Stimulated activated CD4-positive, alpha-beta T cell treated with anti-CD3 and anti-CD28 coated beads, Interleukin-4, amount 100 ng/mL, for 24 hours (primary cell): ENCODE results near the gene MARS1.

ENCODE experiments used
- DNase-seq: peaks from one replicate; pipeline ENCODE4 v3.0.0-alpha.2; 2020

The MARS1 gene

GRCh38 chr12:57518920-57519795, 31.3 kb downstream of the MARS1 start:
- peak; percentile 29 for DNase-seq

- peak; percentile 27 for DNase-seq
Observed at GRCh38 chr12:57519796-57520052, 31.9 kb downstream of the MARS1 start.

DNA sequence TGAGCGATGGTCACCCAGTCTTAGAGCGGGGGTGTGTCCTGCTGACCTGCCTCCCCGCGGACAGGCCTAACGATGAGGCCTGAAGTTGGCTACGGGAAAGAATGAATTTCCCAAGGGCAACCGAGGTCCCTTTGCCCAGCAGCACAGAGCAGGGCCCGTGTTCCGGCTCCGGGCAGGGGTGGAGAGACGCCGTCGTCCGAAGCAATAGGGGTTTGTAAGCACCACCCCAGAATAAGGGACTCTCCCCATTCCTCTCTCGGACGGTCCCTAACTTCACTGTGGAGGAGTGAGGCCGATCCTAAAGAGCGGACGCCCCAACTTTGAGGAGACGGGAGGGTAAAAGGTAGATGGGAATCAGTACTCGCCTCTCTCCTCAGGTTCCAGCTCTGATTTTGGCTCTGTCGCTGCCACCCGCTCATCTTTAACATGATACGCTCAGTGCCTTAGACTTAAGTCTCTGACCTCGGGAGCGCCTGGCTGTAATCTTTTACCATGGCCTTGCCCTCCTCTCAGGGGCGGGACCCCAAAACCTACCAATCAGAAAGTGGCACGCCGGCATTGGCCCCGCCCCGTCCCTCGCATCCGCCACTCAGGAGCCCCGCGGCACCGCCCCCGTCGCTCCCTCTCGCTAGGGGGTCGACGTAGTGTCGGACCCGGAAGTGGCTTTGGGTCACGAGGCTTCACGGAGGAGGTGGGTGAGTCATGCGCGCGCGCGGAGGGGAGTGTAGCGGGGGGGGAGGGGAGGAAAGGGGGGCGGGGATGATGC, 32.4 kb downstream of the MARS1 start, which contains the start of gene DDIT3:
DDIT3 (minus strand) TSS at position 462 of the 766 bp plus-strand sequence. CDS start 3,108 bp downstream, outside the sequence.
- DNase-seq: peak; percentile 100

DNA sequence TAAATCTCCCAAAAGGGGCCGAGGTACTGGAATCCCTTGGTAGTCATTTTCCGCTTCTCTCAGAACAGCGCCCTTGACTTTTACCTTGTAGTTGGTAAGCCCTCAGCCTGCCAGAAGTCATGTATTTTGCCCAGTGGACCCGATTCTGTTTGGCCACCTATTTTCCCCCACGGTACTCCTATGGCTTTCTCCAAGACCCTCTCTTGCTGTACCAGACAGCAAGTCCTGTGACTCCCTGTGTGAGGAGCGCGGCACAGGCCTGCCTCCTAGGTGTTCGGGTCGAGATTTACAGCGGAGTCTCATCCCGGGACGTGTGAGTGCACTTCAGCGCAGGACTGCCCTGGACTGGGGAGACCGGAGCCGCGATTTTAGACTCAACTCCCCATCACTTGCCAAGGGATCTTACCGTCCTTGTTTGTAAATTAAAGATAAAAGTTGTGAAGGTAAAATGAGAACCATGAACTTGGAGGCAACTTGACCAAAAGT, 33.7 kb downstream of the MARS1 start:
- no peak for DNase-seq

DNA sequence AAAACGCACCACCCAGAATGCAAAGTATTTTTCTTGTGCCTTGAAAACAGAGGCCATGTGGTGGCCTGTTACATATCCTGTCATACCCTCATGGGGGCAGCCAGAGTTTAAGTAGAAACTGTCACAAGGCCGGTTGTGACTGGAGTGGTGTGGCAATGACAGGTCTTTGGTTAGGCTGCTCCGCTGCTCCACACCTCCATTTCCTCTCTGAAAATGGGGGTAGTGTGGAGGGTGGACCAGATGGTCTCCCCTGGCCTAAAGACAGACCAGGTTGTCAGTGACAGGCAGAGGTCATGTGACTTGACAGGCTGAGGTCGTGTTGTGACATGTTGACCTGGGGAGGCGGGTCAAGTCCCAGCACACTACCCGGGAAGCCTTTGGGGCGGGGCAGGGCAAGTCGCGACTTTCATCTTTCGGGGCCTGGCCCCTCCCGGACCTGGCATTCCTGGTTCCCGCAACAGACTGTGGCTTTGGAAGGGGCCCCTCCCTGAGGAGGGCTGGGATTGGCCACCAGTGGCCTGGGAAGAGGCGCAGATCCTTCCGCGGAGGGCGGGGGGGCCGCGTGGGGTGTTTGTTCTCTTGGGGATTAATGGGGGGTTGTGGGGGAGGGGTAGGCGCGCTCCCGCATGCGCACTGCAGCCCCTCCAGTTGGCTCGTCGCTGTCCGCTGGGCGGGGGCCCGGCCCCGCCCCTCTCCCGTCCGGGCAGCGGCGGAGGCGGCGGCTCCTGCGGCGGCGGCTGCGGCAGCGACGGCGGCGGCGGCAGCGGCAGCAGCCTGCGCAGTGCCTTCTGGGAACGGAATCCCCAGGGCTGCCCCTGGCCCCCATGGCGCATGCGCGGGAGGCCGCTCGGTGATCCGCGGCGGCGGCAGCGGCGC, 34.4 kb downstream of the MARS1 start, which contains the start of gene MBD6:
MBD6 (plus strand) TSS at position 814 of the 876 bp plus-strand sequence. CDS start 1,480 bp downstream, outside the sequence.
- peak; percentile 90 for DNase-seq

DNA sequence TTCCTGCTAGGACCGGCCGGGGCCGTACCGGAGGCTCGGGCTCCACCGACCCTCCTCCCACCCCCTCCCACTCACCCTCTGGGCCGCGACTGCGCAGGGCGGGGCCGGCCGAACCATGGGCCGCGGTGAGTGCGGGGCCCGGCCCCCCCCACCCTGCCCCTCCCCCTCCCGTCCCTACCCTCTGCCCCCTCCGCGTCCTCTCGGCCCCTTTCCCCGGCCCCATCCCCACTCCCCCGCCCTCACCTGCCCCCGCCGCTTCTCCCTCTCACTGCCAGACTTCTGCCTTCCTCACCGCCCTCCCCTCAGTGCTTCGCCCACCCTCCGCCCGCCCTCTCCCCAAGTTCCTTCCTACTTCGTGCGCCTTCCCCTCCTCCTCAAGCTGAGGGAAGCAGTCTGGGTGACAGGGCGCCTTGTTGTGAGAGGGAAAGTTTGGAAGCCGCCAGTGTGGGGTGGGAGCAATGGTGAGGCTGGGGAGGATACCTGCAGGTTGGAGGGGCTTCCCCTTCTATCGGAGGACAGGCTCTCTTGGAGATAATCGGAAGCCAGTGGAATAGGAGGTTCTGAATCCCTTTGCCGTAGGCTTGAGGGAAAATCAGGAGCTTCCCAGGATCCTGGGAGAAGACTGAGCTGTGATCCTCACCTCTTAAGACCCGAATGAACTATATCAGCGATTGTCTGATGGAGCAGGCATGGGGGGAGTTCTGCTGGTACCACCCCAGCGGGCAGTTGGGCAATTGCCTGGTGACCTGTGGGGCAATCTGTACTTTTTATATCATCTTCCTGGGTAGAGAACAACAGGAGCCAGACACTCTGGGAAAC, 35.2 kb downstream of the MARS1 start:
- peak; percentile 42 for DNase-seq

DNA sequence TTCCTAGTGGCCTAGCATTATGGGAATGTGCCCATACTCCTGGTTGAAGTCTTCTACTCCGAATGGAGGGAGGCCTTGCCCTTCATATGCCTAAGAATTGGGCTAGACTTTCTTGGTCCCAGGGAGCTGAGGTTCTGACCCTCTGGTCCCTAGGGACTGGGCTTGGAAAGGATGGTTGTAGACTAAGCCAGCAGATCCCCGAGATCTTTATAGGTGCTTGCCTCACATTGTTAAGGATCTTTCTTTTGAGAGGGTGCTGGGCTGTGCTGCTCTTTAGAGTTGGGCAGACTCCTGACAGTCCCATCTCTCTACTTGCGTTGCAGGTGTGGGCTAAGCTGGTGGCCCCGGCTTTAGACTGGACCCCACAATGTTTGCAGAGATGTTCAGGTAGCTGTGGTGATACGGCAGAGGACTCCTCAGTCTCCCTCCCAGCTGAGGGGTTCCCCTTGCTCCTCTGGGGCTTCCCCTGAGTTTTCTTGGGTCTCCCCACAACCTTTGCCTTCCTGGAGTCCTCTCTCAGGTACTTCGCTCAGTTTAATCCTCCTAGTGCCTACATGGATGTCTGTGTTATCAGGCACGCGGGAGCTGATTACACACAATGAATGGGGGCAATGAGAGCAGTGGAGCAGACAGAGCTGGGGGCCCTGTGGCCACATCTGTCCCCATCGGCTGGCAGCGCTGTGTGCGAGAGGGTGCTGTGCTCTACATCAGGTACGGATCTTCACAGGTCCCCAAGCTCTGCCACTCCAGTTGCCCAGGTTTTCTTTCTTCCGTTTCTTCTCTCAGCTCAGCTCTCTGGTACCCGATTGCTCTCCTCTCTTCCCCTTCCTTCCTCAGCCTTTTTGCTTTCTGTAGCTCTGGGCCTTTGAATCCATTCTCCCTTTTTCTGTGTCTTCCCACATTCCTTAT, 36.1 kb downstream of the MARS1 start:
- no peak for DNase-seq

DNA sequence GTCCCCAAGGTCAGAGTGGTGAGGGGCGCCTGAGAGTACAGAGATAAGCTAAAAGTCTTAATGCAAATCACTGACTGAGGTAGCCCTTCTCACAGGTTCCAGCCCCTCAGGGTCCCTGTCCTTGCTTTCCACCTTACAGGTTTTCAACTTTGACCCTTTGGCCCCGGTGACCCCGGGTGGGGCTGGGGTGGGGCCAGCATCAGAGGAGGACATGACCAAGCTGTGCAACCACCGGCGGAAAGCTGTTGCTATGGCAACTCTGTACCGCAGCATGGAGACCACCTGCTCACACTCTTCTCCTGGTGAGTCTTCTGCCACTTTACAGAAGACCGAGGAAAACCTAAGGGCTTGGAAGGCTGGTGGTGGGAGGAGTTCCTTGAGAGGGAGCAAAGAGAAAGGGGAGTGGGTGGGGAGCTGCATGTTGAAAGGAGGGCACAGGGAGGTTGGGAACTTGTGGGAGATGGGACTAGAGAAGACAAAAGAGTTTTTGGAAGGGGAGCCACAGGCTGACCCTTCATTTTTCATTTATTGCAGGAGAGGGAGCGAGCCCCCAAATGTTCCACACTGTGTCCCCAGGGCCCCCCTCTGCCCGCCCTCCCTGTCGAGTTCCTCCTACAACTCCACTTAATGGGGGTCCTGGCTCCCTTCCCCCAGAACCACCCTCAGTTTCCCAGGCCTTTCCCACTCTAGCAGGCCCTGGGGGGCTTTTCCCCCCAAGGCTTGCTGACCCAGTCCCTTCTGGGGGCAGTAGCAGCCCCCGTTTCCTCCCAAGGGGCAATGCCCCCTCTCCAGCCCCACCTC, 37.1 kb downstream of the MARS1 start:
- DNase-seq: no peak

GRCh38 chr12:57525615-57526383, 37.9 kb downstream of the MARS1 start:
- DNase-seq: no peak

- no peak for DNase-seq
Observed at GRCh38 chr12:57526477-57527126, 38.7 kb downstream of the MARS1 start.

DNA sequence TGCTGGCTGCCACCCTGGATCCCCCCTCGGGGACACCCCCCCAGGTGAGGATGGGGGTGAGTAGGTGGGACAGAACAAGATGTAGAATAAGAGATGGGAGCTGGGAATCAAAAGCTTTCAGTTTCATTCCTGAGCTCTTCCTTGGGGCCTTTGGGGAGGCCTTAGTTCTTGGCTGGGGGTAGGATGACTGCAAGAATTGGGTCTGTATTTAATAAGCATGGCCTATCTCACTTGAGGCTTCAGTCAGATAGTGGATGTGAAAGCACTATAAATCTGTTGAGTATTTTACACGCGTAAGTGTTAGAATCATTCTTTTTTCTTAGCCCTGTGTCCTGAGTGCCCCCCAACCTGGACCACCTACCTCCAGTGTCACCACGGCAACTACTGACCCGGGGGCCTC, 39.3 kb downstream of the MARS1 start:
- DNase-seq: no peak

GRCh38 chr12:57528176-57528575, 40.3 kb downstream of the MARS1 start:
- DNase-seq: no peak

- no peak for DNase-seq
Observed at GRCh38 chr12:57528831-57529555, 41.1 kb downstream of the MARS1 start.

GRCh38 chr12:57529831-57530230, 42.0 kb downstream of the MARS1 start:
- DNase-seq: no peak

- no peak for DNase-seq
Observed at GRCh38 chr12:57530396-57531142, 42.7 kb downstream of the MARS1 start.

- DNase-seq: no peak
Observed at GRCh38 chr12:57531836-57532235, 44.0 kb downstream of the MARS1 start.

GRCh38 chr12:57533108-57533507, 45.2 kb downstream of the MARS1 start:
- no peak for DNase-seq
